Measurements from ENCODE around the gene ZBTB39.

ZBTB39 gene

DNA sequence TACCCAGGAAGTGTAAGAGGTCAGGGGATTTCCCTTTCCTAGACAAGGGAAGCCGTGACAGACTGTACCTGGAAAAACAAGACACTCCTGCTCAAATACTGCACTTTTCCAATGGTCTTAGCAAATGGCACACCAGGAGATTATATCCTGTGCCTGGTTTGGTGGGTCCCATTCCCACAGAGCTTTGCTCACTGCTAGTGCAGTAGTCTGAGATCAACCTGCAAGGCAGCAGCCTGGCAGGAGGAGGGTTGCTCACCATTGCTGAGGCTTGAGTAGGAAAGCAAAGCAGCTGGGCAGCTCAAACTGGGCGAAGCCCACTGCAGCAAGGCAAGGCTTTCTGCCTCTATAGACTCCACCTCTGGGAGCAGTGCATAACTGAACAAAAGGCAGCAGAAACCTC lies 47.9 kb downstream of the ZBTB39 start:
- Histone ChIP-seq H3K27me3 (no peaks in the 10 kb centered on the region), H3K4me1 (no peaks in the 10 kb centered on the region), H3K9me3 (peaks cover 20% of the 10 kb centered on the region), H3K9ac (no peak overlapping the region), H4K20me1 (no peaks in the 10 kb centered on the region), H3K27ac (no peak overlapping the region), H3K4me2 (no peak overlapping the region), H3K4me3 (no peak overlapping the region), H3K36me3 (no peaks in the 10 kb centered on the region)
- TF ChIP-seq Cebpa-rat (IDR thresholded peaks at IDR 0.05) = no peak

DNA sequence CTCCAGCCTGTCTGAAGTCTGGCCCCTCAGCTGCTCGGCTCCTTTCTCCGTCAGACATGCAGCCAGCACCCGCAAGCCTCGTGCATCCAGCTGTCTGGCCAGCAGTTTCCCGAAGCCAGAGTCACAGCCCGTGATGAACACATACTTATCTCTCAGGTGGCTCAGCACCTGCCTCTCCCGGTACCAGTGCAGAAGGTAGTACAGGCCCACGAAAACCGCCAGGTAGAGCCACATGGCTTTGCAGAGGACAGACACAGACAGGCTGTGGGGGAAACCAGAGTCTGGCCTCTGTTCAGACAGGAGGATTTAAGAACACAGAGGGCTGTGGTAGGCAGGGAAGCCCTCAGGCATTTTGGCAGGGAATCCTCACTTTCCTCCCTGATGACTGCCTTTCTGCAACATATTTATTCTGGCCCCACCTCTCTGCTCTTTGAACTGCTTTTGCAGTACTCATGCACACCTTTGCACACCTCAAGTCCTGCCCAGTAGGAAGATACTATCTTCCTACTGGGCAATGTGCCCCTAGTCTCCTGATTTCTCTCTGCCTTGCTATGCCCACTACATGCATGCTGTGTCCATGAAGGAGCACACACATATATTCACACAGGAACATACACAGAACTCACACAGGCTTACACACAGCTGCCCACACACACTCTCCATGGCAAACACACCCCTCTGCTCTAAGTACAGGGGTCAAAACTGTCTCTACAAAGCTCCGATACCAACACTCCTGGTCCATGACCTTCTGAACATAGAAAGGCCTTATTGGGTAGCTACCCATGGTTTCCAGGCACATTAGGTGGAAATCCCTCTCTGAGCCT lies 48.9 kb downstream of the ZBTB39 start, which contains the start of gene RDH16:
RDH16 (minus strand) TSS at position 380 of the 824 bp plus-strand sequence; CDS start at position 234, 146 bp downstream.
- Histone ChIP-seq H3K9ac (no peak within 1 kb of the TSS), H3K4me1 (no peaks in the 10 kb centered on the region), H3K36me3 (no peaks in the 10 kb centered on the region), H3K27ac (no peak within 1 kb of the TSS), H3K4me3 (no peak within 1 kb of the TSS), H4K20me1 (no peaks in the 10 kb centered on the region), H3K4me2 (no peak within 1 kb of the TSS), H3K27me3 (no peaks in the 10 kb centered on the region), H3K9me3 (peaks cover 12% of the 10 kb centered on the region)
- TF ChIP-seq Cebpa-rat (IDR thresholded peaks at IDR 0.05) = no peak

DNA sequence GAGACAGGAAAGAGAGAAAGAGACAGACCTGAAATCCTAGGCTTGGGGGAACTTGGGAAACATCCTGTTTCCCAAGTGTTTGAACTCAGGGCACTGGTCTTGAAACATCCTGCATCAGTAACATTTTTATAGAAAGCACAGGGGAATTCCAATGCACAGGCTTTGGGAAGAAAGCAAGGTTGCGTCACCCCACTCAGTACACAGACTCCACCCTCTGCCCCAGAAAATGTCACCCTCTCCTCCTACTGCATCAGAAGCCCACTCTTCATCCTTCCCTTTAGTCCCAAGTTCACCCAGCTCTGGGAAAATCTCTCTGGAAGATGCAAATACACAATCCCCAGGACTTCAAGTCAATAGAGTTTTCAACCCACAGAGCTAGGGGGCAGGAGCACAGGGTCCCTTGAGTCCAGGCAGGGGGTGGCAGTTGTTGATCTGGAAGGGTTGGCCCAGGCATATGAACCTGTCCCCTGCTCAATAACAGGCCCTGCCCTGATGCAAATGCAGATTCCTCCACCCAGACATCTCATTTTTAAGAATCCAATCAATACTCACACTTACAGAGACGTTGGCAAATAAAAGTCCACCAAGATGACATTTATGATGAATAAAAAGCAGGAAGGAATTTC lies 50.6 kb downstream of the ZBTB39 start:
- H3K9me3 ChIP-seq = peaks cover 12% of the 10 kb centered on the region
- TF ChIP-seq Cebpa-rat (IDR thresholded peaks at IDR 0.05) = no peak
- no peak overlapping the region for H3K27ac ChIP-seq
- H4K20me1 ChIP-seq = no peaks in the 10 kb centered on the region
- H3K9ac ChIP-seq = no peak overlapping the region
- no peaks in the 10 kb centered on the region for H3K27me3 ChIP-seq
- no peak overlapping the region for H3K4me3 ChIP-seq
- no peaks in the 10 kb centered on the region for H3K36me3 ChIP-seq
- no peaks in the 10 kb centered on the region for H3K4me1 ChIP-seq
- no peak overlapping the region for H3K4me2 ChIP-seq

DNA sequence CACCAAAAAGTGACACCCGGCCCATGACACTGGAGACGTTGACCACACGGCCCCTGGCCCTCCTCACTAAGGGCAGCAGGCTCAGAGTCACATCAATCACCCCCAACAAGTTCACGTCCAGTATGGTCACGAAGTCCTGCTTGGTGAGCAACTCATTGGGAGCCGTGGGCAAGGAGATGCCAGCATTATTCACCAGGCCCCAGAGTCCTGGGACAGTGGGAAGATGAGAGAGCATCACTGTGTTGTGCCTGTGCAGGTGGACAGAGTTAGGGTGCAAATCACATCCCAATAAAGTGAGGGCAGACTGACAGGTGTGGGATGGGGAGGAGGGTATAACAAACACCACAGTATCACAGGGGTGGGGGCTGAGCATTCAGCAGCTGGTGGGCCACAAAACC lies 51.4 kb downstream of the ZBTB39 start:
- Histone ChIP-seq H3K27me3 (no peaks in the 10 kb centered on the region), H3K4me3 (no peak overlapping the region), H4K20me1 (no peaks in the 10 kb centered on the region), H3K9ac (no peak overlapping the region), H3K36me3 (no peaks in the 10 kb centered on the region), H3K4me2 (no peak overlapping the region), H3K27ac (no peak overlapping the region), H3K4me1 (no peaks in the 10 kb centered on the region), H3K9me3 (peaks cover 12% of the 10 kb centered on the region)
- no peak for TF ChIP-seq Cebpa-rat (IDR thresholded peaks at IDR 0.05)

DNA sequence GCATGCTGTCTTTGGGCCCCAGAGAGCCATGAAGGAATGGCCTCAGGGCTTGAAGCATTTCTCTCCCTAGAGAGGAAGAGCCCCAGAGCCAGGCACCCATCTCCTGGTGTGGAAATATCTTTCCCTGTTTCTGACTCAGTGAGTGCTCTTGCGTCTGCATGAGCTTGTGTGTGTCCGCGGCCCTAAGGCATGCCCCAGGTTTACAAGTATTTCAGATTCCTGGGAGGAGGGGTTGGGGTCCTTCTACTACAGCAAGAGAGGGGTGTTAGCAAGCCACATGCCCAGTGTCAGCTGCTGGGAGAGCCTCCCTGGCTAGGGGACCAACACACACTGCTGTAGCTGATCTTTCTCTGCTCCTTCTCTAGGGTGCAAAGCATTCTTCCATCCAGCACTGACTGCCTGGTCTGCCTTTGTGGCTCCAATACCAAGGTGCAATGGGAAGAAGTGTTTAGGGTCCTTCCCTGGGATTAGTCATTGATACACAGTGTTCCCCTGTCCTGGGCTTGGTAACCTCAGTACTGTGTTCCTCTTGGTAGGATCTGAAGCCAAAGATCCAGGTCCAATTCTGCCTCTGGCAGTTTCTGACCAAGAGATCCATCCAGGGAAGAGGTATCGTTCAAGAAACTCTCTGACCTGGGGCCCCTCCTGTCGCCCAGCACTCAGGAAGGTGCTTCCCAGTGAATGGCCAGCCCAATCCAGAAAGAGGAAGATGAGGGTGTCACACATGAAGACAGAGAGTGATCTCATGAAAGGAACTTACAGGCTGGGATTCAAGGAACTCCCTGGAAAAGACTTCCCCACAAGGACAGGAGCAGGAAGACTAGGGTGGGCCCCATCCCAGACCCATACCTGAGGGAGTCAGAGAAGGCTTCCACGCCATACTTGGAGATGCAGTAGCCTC lies 52.0 kb downstream of the ZBTB39 start:
- H3K27me3 ChIP-seq = no peaks in the 10 kb centered on the region
- TF ChIP-seq Cebpa-rat (IDR thresholded peaks at IDR 0.05) = no peak
- H3K36me3 ChIP-seq = no peaks in the 10 kb centered on the region
- peaks cover 12% of the 10 kb centered on the region for H3K9me3 ChIP-seq
- no peaks in the 10 kb centered on the region for H3K4me1 ChIP-seq
- no peak overlapping the region for H3K27ac ChIP-seq
- H4K20me1 ChIP-seq = no peaks in the 10 kb centered on the region
- H3K9ac ChIP-seq = no peak overlapping the region
- H3K4me3 ChIP-seq = no peak overlapping the region
- H3K4me2 ChIP-seq = no peak overlapping the region

DNA sequence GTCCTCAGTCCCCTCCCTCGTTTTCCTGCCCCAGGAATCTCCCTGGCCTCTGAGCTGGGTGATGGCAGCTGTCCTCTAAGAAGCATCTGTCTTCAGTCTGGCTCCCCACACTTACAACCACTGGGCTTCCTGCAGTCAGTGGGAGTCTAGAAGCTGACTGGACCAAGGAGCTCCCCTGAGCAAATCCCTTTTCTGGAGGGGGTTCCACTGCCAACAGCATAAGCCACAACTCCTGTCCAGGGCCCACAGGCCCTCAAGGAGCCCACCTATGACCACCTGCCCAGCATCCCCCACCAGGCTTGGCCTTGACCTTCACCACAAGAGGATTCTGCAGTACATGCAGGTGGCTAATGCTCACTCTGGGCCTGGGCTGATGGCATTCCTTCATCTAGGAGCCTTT lies 53.0 kb downstream of the ZBTB39 start:
- TF ChIP-seq Cebpa-rat (IDR thresholded peaks at IDR 0.05) = no peak

DNA sequence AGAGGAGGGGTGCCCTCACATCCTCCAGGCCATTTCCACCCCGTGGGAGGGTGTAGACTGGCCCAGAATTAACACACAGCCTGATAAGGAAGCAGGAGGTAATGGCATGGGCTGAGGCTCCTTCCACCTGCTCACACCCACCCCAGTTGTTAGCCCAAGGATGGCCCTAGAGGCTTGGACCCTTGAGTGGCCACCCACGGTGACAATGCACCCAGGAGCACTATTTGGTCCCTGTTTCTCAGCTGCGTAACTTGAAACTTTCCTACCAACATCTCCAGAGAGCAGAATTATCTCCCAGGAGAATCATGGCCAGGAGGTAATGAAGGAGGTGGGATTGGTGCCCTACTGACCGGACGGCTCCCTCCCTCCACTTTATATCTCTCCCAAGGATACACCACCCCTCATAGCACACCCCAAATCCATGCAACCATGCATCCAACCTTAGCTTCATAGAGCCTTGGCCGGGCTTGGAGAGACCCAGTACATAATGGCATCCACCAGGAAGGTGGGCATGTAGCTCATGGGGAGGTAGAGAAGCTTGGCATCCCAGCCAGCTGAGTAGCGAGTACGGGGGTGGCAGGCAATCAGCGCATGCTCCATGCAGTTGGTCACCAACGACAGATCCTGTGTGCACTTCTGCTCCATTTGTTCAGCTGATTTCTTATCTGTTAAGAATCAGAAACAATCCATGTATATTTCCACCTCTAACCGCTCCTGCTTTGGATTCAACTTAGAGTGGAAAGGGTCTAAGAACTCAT lies 54.6 kb downstream of the ZBTB39 start:
- Histone ChIP-seq H3K9ac (no peak overlapping the region), H3K27me3 (no peaks in the 10 kb centered on the region), H3K36me3 (no peaks in the 10 kb centered on the region), H3K4me3 (no peak overlapping the region), H3K4me2 (no peak overlapping the region), H4K20me1 (no peaks in the 10 kb centered on the region), H3K9me3 (no peaks in the 10 kb centered on the region), H3K27ac (no peak overlapping the region), H3K4me1 (no peaks in the 10 kb centered on the region)
- no peak for TF ChIP-seq Cebpa-rat (IDR thresholded peaks at IDR 0.05)

More for the DNA sequence above, 53.0 kb downstream of the ZBTB39 start:
- no peak overlapping the region for H3K9ac ChIP-seq
- H4K20me1 ChIP-seq = no peaks in the 10 kb centered on the region
- no peak overlapping the region for H3K27ac ChIP-seq
- H3K4me1 ChIP-seq = no peaks in the 10 kb centered on the region
- H3K9me3 ChIP-seq = peaks cover 7% of the 10 kb centered on the region
- H3K4me3 ChIP-seq = no peak overlapping the region
- no peaks in the 10 kb centered on the region for H3K27me3 ChIP-seq
- no peak overlapping the region for H3K4me2 ChIP-seq
- H3K36me3 ChIP-seq = no peaks in the 10 kb centered on the region

DNA sequence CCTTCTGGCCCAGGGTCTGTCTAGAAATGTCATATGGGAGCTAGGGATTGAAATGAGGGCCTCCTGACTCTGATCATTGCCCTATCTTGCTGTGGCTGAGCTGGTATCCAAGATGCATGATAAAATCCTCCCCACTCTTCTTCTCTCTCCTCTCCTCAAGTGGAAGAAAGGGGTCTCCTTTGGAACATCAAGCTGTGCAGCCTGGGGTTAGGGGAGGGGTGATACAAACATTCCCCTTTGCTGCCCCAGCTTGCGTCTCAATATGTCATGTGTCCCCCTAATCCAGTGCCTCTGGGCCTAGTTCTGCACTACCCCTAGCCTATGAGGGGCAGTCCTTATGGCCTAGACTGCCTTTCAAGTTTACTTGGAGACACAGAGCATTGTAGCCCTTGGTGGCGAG lies 57.5 kb downstream of the ZBTB39 start:
- Histone ChIP-seq H3K4me2 (no peak overlapping the region), H3K4me1 (no peaks in the 10 kb centered on the region), H3K27me3 (no peaks in the 10 kb centered on the region), H4K20me1 (no peaks in the 10 kb centered on the region), H3K9me3 (no peaks in the 10 kb centered on the region), H3K27ac (no peak overlapping the region), H3K4me3 (no peak overlapping the region), H3K9ac (no peak overlapping the region), H3K36me3 (no peaks in the 10 kb centered on the region)
- no peak for TF ChIP-seq Cebpa-rat (IDR thresholded peaks at IDR 0.05)
